Left ventricle myocardium inferior (tissue), 1 donor: ENCODE measurements around the gene TAF11L14. TPM values are rescaled to one million over a fixed set of nuclear protein-coding genes. Genes with fewer than 3 reads are reported as not detected.
"Not testable (repeated sequence)": the region's sequence is repeated elsewhere in the genome, so short reads cannot be mapped to it uniquely, and the experiment has no call there.

Experiments used
- DNase-seq: peaks from one replicate; pipeline ENCODE4 v3.0.0-alpha.2; 2020
- H3K27ac ChIP-seq: fragments of 200-600 bp; replicated peaks from 2 replicates; pipeline ENCODE4 v1.8.0; 2021
- H3K27me3 ChIP-seq: fragments of 200-600 bp; 2 replicates; pipeline ENCODE4 v1.8.0; 2021; ENCODE audit warnings: low read depth
- H3K36me3 ChIP-seq: fragments of 200-600 bp; 2 replicates; pipeline ENCODE4 v1.8.0; 2021
- H3K4me1 ChIP-seq: fragments of 200-600 bp; 2 replicates; pipeline ENCODE4 v1.8.0; 2021
- H3K4me3 ChIP-seq: fragments of 200-600 bp; 2 replicates; pipeline ENCODE4 v1.8.0; 2021; ENCODE audit warnings: mild to moderate bottlenecking, moderate library complexity
- H3K9me3 ChIP-seq: fragments of 200-600 bp; replicated peaks from 2 replicates; pipeline ENCODE4 v1.8.0; 2021
- intact Hi-C: fragments of 100-400 bp; cut with micrococcal nuclease; formaldehyde crosslinking; loops from one replicate; pipeline ENCODE4 v1.11.0; 2022
- total RNA-seq: library from RNA; stranded (reverse); fragmentation: NEBNext Ultra II Directional; extraction: Animal tissue kit (Norgen Biotek cat#: 25700); gene quantifications from one replicate; pipeline ENCODE4 v1.2.1, GENCODE V29; 2021
- TF ChIP-seq, protein P1 (sequence below): fragments of 200-600 bp; IDR thresholded peaks from 2 replicates; pipeline ENCODE4 v1.8.0; 2021; ENCODE audit warnings: antibody characterized with exemption, mild to moderate bottlenecking, borderline replicate concordance
- donor health status: DM: no; HTN: yes; CAD: no; lungs with severe emphysema.

Gene TAF11L14
- total RNA-seq, 1 donor from 2014 or later = not detected

DNA sequence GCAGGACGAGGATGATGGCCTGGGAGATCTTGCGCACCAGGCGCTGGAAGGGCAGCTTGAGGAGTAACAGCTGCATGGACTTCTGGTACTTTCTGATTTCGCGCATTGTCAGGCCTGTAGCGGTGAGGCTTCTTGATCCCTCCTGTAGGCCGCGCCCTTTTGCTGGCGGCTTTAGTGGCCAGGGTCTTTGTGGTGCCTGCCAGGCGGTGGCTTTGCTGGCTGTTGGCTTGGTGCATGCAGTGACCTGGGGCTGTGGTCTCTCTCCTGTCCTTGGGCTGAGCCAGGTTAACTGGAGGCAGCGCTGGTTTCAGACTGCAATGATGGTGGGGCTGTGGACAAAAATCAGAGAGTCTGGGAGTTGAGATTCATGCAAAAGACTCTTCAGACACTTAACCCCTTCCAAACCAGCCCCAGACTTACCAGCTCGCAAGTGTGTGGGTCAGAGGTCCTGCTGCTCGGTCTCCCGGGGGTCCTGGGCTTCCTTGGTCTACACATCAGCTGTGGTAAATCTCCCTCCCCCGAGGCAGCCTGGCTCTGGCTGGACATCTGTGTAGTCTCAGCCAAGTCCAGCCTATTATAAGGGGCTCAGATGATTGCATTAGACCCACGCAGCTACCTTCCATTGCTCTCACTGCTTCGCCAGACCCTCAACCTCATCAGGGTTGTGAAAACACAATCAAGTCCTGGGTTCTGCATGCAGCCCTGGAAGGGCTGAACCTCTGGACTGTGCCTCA is 19.2 kb upstream of the TAF11L14 start:
- intact Hi-C loops = no loop called here
- TF ChIP-seq, protein P1, sequence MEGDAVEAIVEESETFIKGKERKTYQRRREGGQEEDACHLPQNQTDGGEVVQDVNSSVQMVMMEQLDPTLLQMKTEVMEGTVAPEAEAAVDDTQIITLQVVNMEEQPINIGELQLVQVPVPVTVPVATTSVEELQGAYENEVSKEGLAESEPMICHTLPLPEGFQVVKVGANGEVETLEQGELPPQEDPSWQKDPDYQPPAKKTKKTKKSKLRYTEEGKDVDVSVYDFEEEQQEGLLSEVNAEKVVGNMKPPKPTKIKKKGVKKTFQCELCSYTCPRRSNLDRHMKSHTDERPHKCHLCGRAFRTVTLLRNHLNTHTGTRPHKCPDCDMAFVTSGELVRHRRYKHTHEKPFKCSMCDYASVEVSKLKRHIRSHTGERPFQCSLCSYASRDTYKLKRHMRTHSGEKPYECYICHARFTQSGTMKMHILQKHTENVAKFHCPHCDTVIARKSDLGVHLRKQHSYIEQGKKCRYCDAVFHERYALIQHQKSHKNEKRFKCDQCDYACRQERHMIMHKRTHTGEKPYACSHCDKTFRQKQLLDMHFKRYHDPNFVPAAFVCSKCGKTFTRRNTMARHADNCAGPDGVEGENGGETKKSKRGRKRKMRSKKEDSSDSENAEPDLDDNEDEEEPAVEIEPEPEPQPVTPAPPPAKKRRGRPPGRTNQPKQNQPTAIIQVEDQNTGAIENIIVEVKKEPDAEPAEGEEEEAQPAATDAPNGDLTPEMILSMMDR = no peak
- no peaks in the 10 kb centered on the region for H3K4me1 ChIP-seq
- DNase-seq = no peak
- no peaks in the 10 kb centered on the region for H3K36me3 ChIP-seq
- H3K27me3 ChIP-seq = no peaks in the 10 kb centered on the region
- no peak overlapping the region for H3K4me3 ChIP-seq
- no peaks in the 10 kb centered on the region for H3K9me3 ChIP-seq
- H3K27ac ChIP-seq = no peak overlapping the region

DNA sequence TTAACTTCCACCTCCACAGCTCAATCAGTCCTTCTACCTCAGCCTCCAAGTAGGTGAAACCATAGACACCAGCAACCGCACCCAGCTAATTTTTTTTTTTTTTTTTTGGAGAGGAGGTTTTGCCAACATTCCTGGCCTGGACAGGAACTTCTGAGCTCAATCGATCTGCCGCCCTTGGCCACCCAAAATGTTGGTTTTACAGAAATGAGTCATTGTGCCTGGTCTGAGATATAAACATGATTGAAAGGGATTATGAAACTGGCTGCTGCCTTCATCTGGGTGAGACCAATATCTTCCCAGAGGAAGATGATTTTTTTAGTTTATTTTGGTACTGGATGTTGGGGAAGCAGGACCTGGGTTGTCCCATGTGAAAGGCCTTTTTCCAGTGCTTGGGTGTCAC is 14.9 kb upstream of the TAF11L14 start:
- Histone ChIP-seq H3K4me1 (no peaks in the 10 kb centered on the region), H3K27ac (no peak overlapping the region), H3K9me3 (no peaks in the 10 kb centered on the region), H3K36me3 (no peaks in the 10 kb centered on the region), H3K27me3 (no peaks in the 10 kb centered on the region), H3K4me3 (no peak overlapping the region)
- intact Hi-C loops = no loop called here
- TF ChIP-seq, protein P1 = no peak
- DNase-seq = no peak

DNA sequence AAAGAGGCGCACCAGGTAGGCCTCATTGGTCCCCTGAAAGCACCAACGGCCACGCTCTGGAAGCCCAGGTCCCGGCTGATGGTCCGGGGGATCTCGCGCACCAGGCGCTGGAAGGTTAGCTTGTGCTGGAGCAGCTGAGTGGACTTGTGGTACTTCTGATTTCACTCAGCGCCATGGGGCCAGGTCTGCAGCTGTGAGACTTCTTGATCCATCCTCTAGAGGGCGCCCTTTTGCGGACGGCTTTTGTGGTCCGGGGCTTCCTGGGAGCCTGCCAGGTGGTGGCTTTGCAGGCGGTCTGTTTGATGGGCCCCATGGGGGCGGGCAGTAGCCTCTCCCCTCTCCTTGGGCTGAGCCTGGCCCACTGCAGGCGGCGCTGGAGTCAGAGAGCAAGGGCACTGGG is 13.6 kb upstream of the TAF11L14 start:
- TF ChIP-seq, protein P1 = no peak
- Histone ChIP-seq H3K4me3 (no peak overlapping the region), H3K4me1 (no peaks in the 10 kb centered on the region), H3K36me3 (no peaks in the 10 kb centered on the region), H3K27ac (no peak overlapping the region), H3K27me3 (no peaks in the 10 kb centered on the region), H3K9me3 (no peaks in the 10 kb centered on the region)
- intact Hi-C loops = no loop called here
- no peak for DNase-seq

DNA sequence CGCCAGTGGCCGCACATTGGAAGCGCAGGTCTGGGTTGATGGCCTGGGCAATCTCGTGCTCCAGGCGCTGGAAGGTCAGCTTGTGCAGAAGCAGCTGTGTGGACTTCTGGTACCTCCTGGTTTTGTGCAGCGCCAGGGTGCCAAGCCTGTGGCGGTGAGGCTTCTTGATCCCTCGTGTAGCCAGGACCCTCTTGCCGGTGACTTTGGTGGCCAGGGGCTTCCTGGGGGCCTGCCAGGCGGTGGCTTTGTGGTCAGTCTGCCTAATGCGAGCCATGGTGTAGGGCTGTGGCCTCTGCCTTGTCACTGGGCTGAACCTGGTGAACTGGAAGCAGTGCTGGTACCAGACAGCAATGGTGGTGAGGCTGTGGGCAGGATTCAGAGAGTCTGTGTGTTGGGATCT is 8.6 kb upstream of the TAF11L14 start:
- no peak overlapping the region for H3K27ac ChIP-seq
- intact Hi-C loops = no loop called here

DNA sequence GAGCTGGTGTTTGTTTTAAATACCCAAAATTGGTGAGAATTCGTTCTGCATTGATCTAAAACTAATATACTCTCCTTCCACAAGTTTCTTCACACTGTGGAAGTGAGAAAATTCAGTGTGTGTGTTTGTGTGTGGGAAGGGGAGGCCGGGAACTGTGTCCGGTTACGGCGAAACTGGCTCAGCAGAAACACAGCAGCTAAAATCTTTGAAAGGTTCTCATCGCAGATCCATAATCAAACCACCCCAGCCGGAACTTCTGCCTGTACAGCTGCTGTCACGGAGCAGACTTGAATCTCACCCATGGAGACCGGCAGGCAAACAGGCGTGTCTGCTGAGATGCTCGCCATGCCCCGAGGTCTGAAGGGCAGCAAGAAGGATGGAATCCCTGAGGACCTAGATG is 2.5 kb upstream of the TAF11L14 start, which contains the start of gene TAF11L13:
TAF11L13 (plus strand) TSS at position 301 of the 400 bp plus-strand sequence.
- DNase-seq, H3K27me3 ChIP-seq, H3K9me3 ChIP-seq, H3K4me1 ChIP-seq, intact Hi-C loops, H3K4me3 ChIP-seq, H3K27ac ChIP-seq, H3K36me3 ChIP-seq: not testable (repeated sequence)

More for the DNA sequence above, 8.6 kb upstream of the TAF11L14 start:
- no peaks in the 10 kb centered on the region for H3K4me1 ChIP-seq
- TF ChIP-seq, protein P1 = no peak
- no peaks in the 10 kb centered on the region for H3K9me3 ChIP-seq
- H3K36me3 ChIP-seq = no peaks in the 10 kb centered on the region
- H3K27me3 ChIP-seq = no peaks in the 10 kb centered on the region
- no peak overlapping the region for H3K4me3 ChIP-seq
- no peak for DNase-seq

DNA sequence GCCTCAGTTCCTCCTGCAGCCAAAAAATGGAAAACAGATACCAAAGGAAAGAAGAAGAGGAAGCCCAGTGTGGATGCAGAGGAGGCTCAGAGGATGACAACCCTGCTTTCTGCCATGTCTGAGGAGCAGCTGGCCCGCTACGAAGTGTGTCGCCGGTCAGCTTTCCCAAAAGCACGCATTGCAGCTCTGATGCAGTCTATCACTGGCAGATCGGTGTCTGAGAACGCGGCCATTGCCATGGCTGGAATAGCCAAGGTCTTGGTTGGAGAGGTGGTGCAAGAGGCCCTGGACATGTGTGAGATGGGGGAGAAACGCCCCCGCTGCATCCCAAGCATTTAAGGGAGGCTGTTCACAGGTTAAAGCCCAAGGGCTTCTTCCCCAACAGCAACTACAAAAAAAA is 15.0 kb downstream of the TAF11L14 start:
- H3K9me3 ChIP-seq, H3K27ac ChIP-seq, H3K36me3 ChIP-seq, H3K4me1 ChIP-seq, intact Hi-C loops, H3K27me3 ChIP-seq, H3K4me3 ChIP-seq, DNase-seq: not testable (repeated sequence)

DNA sequence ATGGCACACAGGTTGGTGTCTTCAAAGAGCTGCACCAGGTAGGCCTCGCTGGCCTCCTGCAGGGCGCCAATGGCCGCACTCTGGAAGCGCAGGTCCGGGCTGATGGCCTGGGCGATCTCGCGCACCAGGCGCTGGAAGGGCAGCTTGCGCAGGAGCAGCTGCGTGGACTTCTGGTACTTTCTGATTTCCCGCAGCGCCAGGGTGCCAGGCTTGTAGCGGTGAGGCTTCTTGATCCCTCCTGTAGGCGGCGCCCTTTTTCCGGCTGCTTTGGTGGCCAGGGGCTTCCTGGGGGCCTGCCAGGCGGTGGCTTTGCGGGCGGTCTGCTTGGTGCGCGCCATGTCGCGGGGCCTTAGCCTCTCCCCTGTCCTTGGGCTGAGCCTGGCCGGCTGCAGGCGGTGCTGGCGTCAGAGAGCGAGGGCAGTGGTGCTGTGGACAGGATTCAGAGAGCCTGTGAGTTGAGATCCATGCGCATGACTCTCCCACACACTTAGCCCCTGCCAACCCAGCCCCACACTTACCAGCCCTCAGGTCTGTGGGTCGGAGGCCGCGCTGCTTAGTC is 21.0 kb downstream of the TAF11L14 start:
- H3K27ac ChIP-seq, H3K36me3 ChIP-seq, H3K4me1 ChIP-seq, H3K4me3 ChIP-seq, intact Hi-C loops, H3K27me3 ChIP-seq, DNase-seq: not testable (repeated sequence)
- peaks cover 36% of the 10 kb centered on the region for H3K9me3 ChIP-seq
